ENCODE results near the gene TRIM66. TPM values are rescaled to one million over a fixed set of nuclear protein-coding genes. Genes with fewer than 3 reads are reported as not detected.

Gene TRIM66
- total and polyA plus RNA-seq, 10 of the 15 experiments (the other 5 are each of a cell fraction or from before 2014, with no cell fraction given), result 1.7 to 14.5 (median 7.4) TPM

GRCh38 chr11:8608652-8609051 lies 73.8 kb downstream of the TRIM66 start (continued):
- TF ChIP-seq E4F1 (IDR thresholded peaks at IDR 0.05; ENCODE audit: borderline replicate concordance, partially characterized antibody) (no peak), KLF5 (IDR thresholded peaks at IDR 0.05; ENCODE audit: partially characterized antibody) (no peak), SRF (IDR thresholded peaks at IDR 0.05; ENCODE audit: low read depth in 2 of 2, low read length in 2 of 2) (no peak)

- POLR2A ChIA-PET, result no interaction called here
- FAIRE-seq, result no peak
- no peaks in the 10 kb centered on the region for H3K36me3 ChIP-seq (ENCODE audit: control insufficient read depth in 2 of 2, insufficient read depth in 2 of 2, low read length in 1 of 2)
- SMC1A ChIA-PET (ENCODE audit: uncharacterized antibody, unreplicated experiment), result no interaction called here
- H4K20me1 ChIP-seq (ENCODE audit: control insufficient read depth, insufficient read depth), result no peaks in the 10 kb centered on the region
- intact Hi-C loops (cut with micrococcal nuclease; ENCODE audit: unreplicated experiment), result loop anchor here (10.0 kb wide), 1 partner anchor 381 kb away; no protein-coding TSS in a partner anchor
- RAD21 ChIA-PET (ENCODE audit: unreplicated experiment), result no interaction called here
- no peak for DNase-seq (ENCODE audit: low read depth, low spot score)
- no peaks in the 10 kb centered on the region for H3K4me1 ChIP-seq (ENCODE audit: control insufficient read depth, insufficient read depth, low read length)
- ATAC-seq, result no peak
- H3K79me2 ChIP-seq (ENCODE audit: control insufficient read depth, insufficient read depth, low read length), result no peaks in the 10 kb centered on the region
- H3K9ac ChIP-seq (ENCODE audit: control insufficient read depth, insufficient read depth, low read length), result no peak overlapping the region
- in situ Hi-C loops (cut with MboI), result no loop called here
- TF ChIP-seq HDAC6 (IDR thresholded peaks at IDR 0.05; ENCODE audit: unreplicated experiment) (no peak), SMAD5 (IDR thresholded peaks at IDR 0.05; ENCODE audit: low read depth) (no peak), KDM1A (IDR thresholded peaks at IDR 0.05; ENCODE audit: borderline replicate concordance) (no peak), HSF1 (IDR thresholded peaks at IDR 0.05; ENCODE audit: low read depth, low read length) (no peak), BCLAF1 (IDR thresholded peaks at IDR 0.05) (no peak), ZSCAN29 (IDR thresholded peaks at IDR 0.05) (no peak), EED (IDR thresholded peaks at IDR 0.05; ENCODE audit: low read depth) (no peak), NFXL1 (IDR thresholded peaks at IDR 0.05; ENCODE audit: borderline replicate concordance) (no peak), ZNF207 (IDR thresholded peaks at IDR 0.05; ENCODE audit: borderline replicate concordance) (no peak), RELA (IDR thresholded peaks at IDR 0.05; ENCODE audit: borderline replicate concordance, partially characterized antibody) (no peak), YBX1 (IDR thresholded peaks at IDR 0.05) (no peak)
- BruUV-seq (replicated peaks), result no TSS peak
- CTCF ChIA-PET, result no interaction called here
- H3K9me3 ChIP-seq (replicated peaks; ENCODE audit: control insufficient read depth, insufficient read depth, low read length), result no peaks in the 10 kb centered on the region
- no peak overlapping the region for H3K27ac ChIP-seq (ENCODE audit: control insufficient read depth, insufficient read depth)
- WGBS (ENCODE audit: insufficient coverage, insufficient replicate concordance, low lambda C conversion rate, missing lambda C conversion rate), result 92% methylated on average over 1 of the region's 1 CpG
- no peaks in the 10 kb centered on the region for H3K27me3 ChIP-seq (replicated peaks in 1 of 2; ENCODE audit: control insufficient read depth in 2 of 2, insufficient read depth in 2 of 2, low read length in 1 of 2)
- H3K4me2 ChIP-seq (ENCODE audit: control insufficient read depth, insufficient read depth), result no peak overlapping the region
- H3K4me3 ChIP-seq, result no peak overlapping the region
- H2AFZ ChIP-seq (ENCODE audit: control insufficient read depth, low read depth, low read length), result no peak overlapping the region
Observed at GRCh38 chr11:8605971-8606563, 76.4 kb downstream of the TRIM66 start.

All from GM12878 (cell line).